Measurements from ENCODE around the gene NDUFS8.

Gene NDUFS8

DNA sequence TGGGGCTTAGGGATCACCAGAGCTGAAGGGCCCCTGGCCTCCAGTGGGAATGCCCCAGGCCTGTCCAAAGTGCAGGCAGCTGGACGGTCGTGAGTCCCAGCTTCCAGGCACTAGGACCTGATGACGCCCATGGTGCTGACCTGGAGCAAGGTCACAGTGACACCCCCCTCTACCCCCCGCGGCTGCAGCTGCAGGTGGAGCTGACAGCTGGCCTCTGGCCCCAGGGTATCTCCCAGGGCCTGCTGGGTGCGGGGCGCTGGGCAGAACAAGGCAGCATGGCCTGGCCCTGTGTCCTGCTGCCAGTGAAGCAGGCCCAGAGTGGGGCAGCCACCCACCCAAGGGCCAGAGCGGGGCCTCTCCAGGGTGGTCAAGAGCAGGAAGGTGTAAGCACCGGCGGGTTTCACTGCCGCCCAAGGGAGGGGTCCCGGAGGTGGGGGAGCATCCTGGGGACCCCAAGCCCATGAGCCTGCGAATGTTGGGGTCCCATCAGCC is 7.8 kb downstream of the NDUFS8 start:
- DNase-seq, result no peak

DNA sequence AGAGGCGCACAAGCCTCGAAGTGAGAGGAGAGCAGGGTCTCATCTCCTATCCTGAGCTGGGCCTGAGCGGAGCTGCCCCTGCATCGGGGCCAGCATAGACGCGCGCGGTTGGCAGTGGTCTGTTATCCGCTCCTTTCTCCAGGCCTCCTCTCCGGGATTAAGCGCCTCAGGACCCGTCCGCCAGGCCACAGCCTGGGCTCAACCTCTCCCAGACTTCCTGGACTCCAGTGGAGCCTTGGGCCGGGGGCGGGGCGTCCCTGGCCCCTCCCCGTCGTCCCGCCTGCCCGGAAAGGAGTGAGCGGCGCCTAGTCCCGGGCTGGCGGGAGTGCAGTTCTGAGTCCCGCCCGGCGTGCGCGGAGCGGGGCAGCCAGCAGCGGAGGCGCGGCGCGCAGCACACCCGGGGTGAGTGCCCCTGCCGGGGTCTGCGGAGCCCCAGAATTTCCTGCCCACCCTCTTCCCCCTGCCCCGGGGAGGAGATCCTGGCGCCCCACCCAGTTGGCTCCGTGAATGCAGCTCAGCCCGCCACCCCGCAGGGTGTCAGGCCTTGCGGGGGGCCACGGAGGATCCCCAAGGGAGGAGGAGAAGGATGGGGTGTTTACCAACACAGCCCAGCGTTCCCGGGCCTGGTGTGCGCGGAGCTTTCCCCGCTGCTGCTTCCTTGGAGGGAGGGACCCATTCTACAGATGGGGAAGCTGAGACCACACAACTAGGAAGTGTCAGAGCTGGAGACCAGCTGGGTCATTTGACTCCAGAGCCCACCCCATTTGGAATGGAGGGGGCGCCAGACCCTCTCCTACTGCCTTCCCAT is 8.4 kb downstream of the NDUFS8 start, which contains the start of gene TCIRG1:
TCIRG1 (plus strand) TSS at position 308 of the 808 bp plus-strand sequence. CDS start 2,247 bp downstream, outside the sequence.
- DNase-seq, result peak; percentile 67

DNA sequence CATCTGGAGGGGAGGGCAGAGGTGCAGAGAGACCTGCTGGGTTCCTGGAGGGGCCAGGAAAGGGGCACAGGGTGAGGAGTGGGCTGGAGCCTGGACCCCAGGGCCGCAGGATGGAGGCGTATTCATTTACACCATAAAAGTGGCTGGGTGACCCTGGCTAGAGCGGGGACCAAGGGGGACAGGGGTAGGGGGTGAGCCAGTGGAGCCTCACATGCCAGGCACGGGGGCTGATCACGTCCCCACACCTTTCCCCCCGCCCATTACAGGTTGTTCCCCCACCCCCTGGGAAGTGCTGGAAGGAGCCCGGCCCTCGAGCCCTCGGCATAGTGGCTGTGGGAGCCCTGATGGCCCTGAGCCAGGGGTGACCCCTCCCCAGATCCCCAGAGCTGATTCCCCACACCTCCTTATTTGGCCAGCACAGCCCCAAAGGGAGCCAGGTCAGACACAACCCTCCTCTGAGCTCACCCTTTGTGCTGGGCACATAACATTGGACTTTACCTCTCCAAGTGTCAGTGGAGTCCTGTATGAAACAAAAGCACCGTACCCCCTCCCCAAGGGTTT is 9.1 kb downstream of the NDUFS8 start:
- DNase-seq, result no peak

DNA sequence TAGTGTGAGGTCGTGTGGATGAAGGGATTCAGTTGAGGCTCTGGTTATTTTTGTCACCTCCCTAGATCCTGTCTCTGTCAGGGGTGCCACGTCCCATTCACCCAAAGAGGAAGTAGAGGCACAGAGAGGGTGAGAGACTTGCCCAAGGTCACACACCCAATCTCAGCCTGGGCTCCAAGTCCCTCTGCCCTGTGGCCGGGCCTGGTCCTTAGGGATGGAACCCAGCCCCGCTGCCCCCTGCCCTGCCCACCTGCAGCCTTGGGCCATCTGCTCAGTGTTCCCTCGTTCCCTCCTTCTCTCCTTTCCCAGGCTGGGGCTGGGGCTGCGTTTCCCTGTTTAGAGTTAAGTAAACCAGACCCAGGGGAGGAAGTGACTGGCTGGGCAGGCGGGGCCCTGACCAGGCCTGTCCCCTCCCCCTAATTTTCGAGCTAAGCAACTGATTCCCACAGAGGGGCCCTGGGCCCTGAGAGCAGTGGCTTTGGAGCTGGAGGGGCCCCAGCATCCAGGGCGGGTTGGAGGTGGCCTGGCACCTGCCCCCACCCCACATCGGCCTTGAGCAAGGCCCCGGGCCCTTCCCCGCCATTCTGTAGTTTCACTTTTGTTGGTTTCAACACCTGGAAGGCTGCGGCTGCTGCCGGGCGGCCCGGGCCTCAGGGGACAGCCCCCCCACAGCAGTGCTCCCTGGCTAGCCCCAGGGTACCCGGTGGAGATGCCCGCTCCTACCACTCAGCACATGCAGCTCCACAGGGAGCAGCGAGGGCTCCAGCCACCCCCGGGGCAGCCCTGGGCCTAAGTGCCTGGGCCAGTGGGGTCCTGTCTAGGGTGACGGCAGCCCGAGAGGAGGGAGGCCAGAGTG is 9.8 kb downstream of the NDUFS8 start:
- peak; percentile 73 for DNase-seq

DNA sequence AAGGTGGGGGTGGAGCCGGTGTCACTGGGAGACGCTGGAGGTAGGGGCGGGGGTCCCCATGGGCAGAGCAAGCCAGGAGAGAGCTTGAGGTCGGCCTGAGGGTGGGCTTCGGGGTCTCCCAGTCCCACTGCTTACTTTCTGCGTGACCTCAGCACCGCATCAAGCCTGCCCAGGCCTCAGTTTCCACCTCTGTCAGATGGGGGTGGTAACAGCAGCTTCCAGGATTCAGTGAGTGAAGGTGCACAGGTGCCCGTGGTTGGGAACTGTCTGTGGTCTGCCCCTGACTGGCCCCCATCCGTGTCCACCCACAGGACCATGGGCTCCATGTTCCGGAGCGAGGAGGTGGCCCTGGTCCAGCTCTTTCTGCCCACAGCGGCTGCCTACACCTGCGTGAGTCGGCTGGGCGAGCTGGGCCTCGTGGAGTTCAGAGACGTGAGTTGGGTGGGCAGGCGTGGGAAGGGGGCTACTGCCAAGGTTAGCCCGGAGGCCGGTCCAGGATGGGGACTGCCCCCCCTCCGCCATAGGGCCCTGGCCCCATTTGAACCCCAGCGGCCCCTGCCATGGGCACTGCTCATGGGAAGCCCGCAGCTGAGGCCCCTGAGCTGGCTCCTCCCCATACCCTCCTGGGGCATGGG is 10.6 kb downstream of the NDUFS8 start:
- no peak for DNase-seq

DNA sequence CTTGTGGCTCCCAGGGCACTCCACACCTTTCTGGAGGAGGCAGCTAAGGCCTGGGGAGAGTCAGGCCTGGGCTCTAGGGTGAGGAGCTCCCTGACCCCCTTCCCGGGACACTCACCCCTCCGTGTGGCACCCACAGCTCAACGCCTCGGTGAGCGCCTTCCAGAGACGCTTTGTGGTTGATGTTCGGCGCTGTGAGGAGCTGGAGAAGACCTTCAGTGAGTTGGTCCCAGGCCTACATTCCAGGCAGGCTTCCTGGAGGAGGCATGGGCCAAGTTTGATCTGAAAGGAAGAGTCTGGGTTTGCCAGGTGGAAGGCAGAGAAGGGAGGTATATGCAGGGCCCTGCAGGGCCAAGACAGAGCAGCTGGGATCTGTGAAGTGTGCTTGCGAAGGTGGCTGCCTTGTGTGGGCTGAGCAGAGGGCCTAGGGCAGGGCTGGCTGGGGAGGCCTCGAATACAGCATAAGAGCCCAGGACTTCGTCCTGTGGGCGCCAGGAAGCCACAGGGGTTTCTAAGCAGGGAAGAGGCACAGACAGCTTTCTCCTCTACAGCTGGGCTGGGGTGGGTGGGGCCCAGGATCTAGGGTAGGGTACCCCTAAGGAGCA is 11.2 kb downstream of the NDUFS8 start:
- no peak for DNase-seq

DNA sequence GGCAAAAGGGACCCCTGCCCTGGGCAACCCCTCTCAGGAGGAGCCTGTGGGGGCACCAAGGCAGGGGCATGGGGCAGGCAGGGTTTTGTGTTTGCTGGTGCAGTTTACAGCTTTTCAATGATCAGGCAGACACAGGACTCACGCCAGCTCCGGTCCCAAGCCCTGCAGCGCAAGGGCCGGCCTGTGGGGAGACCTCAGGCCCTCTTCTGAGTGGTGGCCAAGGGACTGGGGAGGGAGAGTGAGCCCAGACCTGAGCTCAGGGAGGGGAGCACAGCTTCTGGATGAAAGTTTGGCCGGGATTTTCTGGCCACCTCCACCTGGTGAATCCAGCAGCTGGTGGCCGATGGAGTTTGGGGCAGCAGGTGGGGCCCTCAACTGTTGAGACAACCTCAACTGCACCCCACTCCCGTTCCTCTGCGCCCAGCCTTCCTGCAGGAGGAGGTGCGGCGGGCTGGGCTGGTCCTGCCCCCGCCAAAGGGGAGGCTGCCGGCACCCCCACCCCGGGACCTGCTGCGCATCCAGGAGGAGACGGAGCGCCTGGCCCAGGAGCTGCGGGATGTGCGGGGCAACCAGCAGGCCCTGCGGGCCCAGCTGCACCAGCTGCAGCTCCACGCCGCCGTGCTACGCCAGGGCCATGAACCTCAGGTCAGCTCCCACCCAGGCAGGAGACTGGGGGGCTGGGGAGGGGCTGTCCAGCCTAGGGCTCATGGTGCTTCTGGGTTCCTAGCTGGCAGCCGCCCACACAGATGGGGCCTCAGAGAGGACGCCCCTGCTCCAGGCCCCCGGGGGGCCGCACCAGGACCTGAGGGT is 11.9 kb downstream of the NDUFS8 start:
- no peak for DNase-seq

DNA sequence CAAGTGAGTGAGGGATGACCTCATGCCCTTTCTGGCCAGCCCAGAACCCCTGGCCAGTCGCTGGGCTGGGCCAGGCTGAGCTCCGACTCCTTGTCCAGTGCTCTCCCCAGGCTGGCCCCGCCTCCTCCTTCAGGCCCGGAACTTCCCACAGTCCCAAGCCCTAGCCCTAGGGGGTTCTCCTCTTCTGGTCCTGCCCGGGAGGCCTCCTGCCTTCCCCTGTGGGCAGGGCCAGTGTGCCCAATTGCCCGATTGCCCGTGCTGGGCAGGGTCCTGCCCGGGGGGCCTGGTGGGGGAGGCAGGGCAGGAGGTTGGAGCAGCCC is 12.5 kb downstream of the NDUFS8 start:
- no peak for DNase-seq

DNA sequence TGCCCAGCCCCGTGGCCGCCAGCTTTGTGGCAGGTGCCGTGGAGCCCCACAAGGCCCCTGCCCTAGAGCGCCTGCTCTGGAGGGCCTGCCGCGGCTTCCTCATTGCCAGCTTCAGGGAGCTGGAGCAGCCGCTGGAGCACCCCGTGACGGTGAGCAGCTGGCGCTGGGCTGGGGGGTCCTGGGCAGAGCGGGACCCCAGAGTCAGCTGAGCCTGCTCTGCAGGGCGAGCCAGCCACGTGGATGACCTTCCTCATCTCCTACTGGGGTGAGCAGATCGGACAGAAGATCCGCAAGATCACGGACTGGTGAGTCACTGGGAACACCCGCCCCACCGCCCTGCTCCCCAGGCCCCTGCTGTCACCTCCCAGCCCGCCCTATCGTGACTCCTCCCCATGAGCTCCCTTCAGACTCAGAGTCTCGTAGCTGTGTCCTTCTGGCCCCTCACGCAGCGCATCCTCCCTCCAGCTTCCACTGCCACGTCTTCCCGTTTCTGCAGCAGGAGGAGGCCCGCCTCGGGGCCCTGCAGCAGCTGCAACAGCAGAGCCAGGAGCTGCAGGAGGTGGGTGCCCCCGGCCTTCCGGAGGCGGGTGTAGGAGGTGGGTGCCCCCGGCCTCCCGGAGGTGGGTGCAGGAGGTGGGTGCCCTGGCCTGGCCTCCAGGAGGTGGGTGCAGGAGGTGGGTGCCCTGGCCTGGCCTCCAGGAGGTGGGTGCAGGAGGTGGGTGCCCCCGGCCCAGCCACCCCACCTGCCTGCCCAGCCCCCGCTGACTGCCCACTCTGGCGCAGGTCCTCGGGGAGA is 13.1 kb downstream of the NDUFS8 start:
- DNase-seq, result no peak

DNA sequence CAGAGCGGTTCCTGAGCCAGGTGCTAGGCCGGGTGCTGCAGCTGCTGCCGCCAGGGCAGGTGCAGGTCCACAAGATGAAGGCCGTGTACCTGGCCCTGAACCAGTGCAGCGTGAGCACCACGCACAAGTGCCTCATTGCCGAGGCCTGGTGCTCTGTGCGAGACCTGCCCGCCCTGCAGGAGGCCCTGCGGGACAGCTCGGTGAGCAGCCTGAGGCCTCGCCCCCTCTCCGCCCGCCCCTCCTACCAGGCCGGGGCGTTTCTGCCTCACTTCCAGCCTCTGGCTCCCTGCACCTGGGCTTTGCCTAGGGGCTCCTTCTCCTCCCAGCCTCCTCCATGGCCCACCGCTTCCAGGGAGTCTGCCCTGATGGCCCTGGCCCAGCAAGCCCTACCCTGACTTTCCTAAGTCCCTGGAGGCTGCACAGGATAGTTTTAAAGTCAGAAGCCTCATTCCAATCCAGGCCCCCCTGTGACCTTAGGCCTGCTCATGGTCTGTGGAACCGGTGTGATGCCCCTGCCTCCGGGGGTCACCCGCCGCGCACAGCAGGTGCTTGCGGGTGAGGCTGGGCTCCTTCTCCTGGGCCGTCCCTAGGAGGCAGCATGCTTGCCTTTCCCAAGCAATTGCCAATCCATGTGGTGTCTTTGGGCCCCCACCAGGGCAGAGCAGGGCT is 13.8 kb downstream of the NDUFS8 start:
- DNase-seq, result no peak

DNA sequence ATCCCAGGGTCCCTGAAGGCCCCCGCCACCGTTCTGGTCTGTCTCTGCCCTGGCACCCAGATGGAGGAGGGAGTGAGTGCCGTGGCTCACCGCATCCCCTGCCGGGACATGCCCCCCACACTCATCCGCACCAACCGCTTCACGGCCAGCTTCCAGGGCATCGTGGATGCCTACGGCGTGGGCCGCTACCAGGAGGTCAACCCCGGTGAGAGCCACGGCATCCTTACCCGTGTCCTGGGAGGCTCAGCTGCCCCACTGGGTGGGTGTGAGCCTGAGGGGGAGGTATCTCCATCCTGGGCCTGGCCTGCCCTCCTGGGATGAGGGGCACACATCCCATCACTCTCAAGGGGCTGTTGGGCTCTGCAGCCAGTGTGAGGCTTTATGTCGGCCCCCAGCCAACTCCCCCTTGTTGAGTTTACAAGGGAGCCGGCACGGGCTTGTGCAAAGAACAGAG is 14.4 kb downstream of the NDUFS8 start:
- DNase-seq, result no peak

DNA sequence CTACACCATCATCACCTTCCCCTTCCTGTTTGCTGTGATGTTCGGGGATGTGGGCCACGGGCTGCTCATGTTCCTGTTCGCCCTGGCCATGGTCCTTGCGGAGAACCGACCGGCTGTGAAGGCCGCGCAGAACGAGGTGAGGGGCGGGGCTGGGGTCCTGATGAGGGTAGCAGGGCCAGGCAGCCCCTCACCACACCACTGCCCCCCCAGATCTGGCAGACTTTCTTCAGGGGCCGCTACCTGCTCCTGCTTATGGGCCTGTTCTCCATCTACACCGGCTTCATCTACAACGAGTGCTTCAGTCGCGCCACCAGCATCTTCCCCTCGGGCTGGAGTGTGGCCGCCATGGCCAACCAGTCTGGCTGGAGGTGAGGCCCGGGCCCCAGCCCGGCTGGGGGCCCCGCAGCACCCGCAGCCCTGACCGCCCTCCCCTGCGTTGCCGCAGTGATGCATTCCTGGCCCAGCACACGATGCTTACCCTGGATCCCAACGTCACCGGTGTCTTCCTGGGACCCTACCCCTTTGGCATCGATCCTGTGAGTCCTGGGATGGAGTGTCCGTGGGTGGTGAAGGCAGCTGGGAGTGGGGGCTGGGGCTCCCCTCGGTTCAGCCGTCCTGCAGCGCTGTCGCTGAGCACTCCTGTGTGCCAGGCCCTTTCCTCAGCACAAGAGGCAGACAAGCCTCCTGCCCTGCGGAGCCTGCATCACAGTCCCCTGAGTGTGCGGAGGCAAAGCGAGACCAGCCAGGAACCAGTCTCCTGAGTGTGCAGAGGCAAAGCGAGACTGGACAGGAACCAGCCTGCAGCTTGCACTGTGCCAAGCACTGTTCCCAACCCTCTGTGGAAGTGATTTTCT is 17.2 kb downstream of the NDUFS8 start:
- no peak for DNase-seq

DNA sequence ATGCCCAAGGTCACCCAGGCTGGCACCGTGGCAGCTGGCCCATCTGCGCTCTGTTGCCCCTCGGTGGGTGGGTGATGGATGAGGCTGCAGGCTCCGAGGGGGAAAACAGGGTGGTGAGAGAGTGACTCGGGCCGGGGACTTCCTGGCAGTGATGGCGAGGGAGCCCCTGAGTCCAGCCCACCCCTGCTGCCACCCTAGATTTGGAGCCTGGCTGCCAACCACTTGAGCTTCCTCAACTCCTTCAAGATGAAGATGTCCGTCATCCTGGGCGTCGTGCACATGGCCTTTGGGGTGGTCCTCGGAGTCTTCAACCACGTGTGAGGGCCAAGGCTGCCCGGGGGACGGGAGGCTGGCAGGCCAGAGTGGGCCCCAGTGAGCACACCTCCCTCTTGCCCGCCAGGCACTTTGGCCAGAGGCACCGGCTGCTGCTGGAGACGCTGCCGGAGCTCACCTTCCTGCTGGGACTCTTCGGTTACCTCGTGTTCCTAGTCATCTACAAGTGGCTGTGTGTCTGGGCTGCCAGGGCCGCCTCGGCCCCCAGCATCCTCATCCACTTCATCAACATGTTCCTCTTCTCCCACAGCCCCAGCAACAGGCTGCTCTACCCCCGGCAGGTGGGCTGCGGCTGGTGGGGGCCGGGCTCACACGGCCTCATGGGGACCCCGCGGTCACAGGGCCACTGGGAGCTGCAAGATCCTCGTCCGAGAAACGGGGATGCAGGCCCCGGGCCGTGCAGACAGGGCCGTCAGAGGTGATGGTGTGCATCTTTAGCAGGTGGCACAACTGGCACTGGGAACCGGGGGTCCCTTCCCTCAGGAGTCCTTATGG is 18.4 kb downstream of the NDUFS8 start:
- DNase-seq, result no peak

DNA sequence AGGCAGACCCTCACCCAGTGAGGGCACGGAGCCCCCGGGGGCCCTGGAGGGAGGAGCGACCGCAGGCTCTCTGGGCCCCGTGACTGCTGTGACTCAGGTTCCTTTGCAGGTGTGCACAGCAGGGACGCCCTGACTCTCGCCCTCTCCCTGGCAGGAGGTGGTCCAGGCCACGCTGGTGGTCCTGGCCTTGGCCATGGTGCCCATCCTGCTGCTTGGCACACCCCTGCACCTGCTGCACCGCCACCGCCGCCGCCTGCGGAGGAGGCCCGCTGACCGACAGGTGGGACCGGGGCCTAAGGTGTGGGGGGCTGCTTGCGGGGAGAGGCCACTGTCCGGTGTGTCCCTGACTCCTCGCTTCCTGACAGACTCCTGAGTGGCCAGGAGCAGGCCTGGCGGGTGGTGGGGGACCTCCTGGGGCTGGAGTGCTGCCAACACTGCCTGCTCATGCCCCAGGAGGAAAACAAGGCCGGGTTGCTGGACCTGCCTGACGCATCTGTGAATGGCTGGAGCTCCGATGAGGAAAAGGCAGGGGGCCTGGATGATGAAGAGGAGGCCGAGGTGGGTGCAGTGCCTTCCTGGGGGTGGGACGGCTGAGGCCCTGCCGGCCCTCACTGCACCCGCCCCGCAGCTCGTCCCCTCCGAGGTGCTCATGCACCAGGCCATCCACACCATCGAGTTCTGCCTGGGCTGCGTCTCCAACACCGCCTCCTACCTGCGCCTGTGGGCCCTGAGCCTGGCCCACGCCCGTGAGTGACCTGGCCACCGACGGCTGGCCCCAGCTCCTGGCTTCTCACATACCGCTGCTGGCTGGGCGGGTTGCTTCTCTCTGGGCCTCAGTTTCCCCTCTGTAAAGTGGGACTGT is 19.3 kb downstream of the NDUFS8 start:
- no peak for DNase-seq

DNA sequence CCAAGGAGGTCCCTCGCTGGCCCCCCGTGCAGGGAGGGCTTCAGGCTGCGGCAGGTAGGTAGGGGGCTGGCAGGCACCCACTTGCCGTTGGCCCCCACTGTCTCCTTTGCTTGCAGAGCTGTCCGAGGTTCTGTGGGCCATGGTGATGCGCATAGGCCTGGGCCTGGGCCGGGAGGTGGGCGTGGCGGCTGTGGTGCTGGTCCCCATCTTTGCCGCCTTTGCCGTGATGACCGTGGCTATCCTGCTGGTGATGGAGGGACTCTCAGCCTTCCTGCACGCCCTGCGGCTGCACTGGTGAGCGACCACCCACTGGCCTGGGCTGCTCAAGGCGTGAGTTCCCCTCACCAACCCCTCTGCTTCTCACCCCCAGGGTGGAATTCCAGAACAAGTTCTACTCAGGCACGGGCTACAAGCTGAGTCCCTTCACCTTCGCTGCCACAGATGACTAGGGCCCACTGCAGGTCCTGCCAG is 19.9 kb downstream of the NDUFS8 start:
- DNase-seq, result no peak

DNA sequence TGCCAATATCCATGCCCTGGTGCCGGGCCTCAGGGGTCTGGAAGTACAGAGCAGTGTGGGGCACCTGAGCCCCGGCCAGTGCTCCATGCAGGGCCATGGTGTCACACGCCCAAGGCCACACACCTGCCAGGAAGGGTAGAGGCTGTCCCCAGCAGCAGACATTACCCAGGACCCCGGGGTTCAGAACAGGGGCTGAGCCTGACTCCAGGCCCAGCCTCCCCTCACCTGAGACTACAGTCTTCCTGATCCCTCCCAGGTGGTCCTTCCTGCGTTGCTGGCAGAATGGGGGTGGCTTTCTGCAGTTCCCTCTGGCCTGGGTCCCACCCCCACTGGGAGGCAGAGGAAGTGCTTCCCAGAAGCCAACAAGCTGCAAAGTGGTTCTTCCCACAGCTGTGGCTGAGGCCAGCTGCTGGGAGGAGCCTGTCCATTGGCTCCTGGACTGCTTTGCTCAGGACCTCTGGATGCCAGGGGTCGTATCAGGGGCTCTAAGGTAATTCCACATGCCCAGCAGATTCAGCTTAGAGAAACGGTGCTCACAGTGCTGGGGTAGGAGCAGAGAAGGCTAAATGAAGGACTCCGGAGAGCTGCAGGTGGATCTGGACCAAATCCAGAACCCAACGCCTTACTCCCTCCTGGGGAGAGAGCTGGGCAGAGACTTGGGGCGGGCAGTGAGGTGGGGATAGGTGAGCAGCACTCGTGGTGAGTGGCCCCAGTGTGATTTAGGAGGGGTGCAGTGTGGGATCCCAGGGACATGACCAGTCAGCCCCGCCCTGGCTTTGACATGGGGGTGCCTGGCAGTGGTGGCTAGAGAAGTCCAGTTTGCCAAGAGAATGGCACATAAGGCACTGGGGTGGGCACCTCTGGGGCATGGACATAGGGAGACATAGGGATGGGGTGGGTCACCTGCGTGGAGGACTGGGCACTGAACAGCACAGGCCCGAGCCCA is 21.0 kb downstream of the NDUFS8 start:
- DNase-seq, result no peak

All from GF-D8 (cell line).